ENCODE data around the gene AMOTL2. TPM values are rescaled to one million over a fixed set of nuclear protein-coding genes. Genes with fewer than 3 reads are reported as not detected.

Gene AMOTL2
- total and polyA plus RNA-seq, 2 donors (not counting 3 experiments of a cell fraction or from before 2014, with no cell fraction given), result 130 to 145 TPM

DNA sequence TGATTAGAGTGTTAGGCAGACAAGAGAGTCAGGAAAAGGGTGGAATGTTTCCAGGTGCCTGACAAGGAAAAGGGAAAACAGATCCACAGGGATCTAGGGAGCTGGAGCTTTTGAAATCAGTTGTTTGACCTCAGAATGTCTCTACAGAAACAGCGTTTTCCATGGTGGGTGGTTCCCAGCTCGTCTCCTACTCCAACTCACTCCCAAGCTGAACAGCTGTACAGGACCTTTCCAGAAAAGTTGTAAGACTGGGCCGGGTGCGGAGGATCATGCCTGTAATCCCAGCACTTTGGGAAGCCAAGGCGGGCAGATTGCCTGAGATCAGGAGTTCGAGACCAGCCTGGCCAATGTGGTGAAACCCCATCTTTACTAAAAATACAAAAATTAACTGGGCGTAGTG is 67.9 kb downstream of the AMOTL2 start:
- peaks cover 0 to 6% of the 10 kb centered on the region in 2 experiments for H3K27me3 ChIP-seq (ENCODE audit: control insufficient read depth in 2 of 2, insufficient read depth in 2 of 2, low read length in 2 of 2)
- H3K36me3 ChIP-seq (ENCODE audit: control insufficient read depth in 2 of 2, extremely low read depth in 1 of 2, insufficient read depth in 2 of 2, low read length in 2 of 2), result no peaks in the 10 kb centered on the region
- FAIRE-seq (no peak), DNase-seq (ENCODE audit: low read depth, low spot score) (no peak)
- POLR2A ChIA-PET, result no interaction called here
- H4K20me1 ChIP-seq (replicated peaks; ENCODE audit: control insufficient read depth, extremely low read depth, insufficient read depth, low read length), result no peaks in the 10 kb centered on the region
- TF ChIP-seq JUN (IDR thresholded peaks at IDR 0.05; ENCODE audit: borderline replicate concordance, insufficient read depth, insufficient read length, low read depth), result no peak
- TF ChIP-seq POLR2A (IDR thresholded peaks at IDR 0.05; ENCODE audit: low read depth, low read length), result no peak
- no peak for TF ChIP-seq EZH2 (IDR thresholded peaks at IDR 0.05; ENCODE audit: borderline replicate concordance, low read depth, low read length, severe bottlenecking)
- no peak for TF ChIP-seq GATA2 (IDR thresholded peaks at IDR 0.05; ENCODE audit: insufficient read depth, insufficient read length, low read depth, low read length)
- TF ChIP-seq, protein P1, sequence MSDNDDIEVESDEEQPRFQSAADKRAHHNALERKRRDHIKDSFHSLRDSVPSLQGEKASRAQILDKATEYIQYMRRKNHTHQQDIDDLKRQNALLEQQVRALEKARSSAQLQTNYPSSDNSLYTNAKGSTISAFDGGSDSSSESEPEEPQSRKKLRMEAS (IDR thresholded peaks at IDR 0.05; ENCODE audit: insufficient read depth, insufficient read length), result no peak
- TF ChIP-seq FOS (IDR thresholded peaks at IDR 0.05; ENCODE audit: borderline replicate concordance, insufficient read depth, low read length), result no peak
- TF ChIP-seq POLR2AphosphoS5 (IDR thresholded peaks at IDR 0.05; ENCODE audit: insufficient read depth, low read depth, low read length), result no peak
- TF ChIP-seq MYC (IDR thresholded peaks at IDR 0.05; ENCODE audit: low read depth, low read length), result no peak
- TF ChIP-seq, protein P2, sequence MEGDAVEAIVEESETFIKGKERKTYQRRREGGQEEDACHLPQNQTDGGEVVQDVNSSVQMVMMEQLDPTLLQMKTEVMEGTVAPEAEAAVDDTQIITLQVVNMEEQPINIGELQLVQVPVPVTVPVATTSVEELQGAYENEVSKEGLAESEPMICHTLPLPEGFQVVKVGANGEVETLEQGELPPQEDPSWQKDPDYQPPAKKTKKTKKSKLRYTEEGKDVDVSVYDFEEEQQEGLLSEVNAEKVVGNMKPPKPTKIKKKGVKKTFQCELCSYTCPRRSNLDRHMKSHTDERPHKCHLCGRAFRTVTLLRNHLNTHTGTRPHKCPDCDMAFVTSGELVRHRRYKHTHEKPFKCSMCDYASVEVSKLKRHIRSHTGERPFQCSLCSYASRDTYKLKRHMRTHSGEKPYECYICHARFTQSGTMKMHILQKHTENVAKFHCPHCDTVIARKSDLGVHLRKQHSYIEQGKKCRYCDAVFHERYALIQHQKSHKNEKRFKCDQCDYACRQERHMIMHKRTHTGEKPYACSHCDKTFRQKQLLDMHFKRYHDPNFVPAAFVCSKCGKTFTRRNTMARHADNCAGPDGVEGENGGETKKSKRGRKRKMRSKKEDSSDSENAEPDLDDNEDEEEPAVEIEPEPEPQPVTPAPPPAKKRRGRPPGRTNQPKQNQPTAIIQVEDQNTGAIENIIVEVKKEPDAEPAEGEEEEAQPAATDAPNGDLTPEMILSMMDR (IDR thresholded peaks at IDR 0.05; ENCODE audit: extremely low read depth in 1 of 2, insufficient read depth in 1 of 2, low read depth in 1 of 2, low read length in 2 of 2), result no peak
- no peaks in the 10 kb centered on the region for H3K79me2 ChIP-seq (ENCODE audit: control insufficient read depth, insufficient read depth, low read length)
- intact Hi-C loops (cut with micrococcal nuclease), result no loop called here
- H3K4me2 ChIP-seq (ENCODE audit: insufficient read depth, low read length), result no peak overlapping the region
- H2AFZ ChIP-seq (ENCODE audit: low read depth, low read length), result no peak overlapping the region
- no peaks in the 10 kb centered on the region for H3K9me3 ChIP-seq (replicated peaks; ENCODE audit: control insufficient read depth, insufficient read depth, low read length)
- no peaks in the 10 kb centered on the region for H3K9me1 ChIP-seq (replicated peaks; ENCODE audit: control insufficient read depth, extremely low read depth, insufficient read depth, low read length)
- dilution Hi-C loops (cut with MboI; ENCODE audit: extremely low pct_ligation_motif_present, low sequenced_read_pairs), result no loop called here
- peaks cover 2% of the 10 kb centered on the region for H3K4me1 ChIP-seq (ENCODE audit: control insufficient read depth, extremely low read depth, insufficient read depth, low read length)
- H3K9ac ChIP-seq (replicated peaks; ENCODE audit: extremely low read depth, insufficient read depth, low read length), result no peak overlapping the region
- no TSS peak for BruUV-seq (replicated peaks)
- no peak overlapping the region for H3K27ac ChIP-seq (ENCODE audit: insufficient read depth, low read depth, low read length)
- CTCF ChIA-PET, result interaction anchor here (1.1 to 13.9 kb wide), 6 partner anchors 9 to 169 kb away, joined by 3 to 296 read pairs (median 4); no protein-coding TSS in a partner anchor
- no peak overlapping the region for H3K4me3 ChIP-seq (replicated peaks in 1 of 3; ENCODE audit: insufficient read depth in 1 of 3, low read depth in 1 of 3, low read length in 3 of 3)

Small RNAs within 50 kb of the gene (microRNA-seq; reads per million reads assigned to microRNA genes)
- gene MIR6827 (ENCODE audit: borderline number of aligned reads, borderline replicate concordance), result not detected

Small RNAs within 50 kb of the gene (small RNA-seq; reads per million reads assigned to genes)
- gene HMGN1P9 (ENCODE audit: insufficient read depth, insufficient read length, low read depth, low replicate concordance), result not detected
- not detected for gene MIR6827 (ENCODE audit: insufficient read depth, insufficient read length, low read depth, low replicate concordance)

Other genes starting within 250 kb of the AMOTL2 start
- gene RYK, start 123.6 kb downstream of the AMOTL2 start, total RNA-seq, result 44.1 and 48.3 TPM in 2 replicates
- gene RYK, start 123.6 kb downstream of the AMOTL2 start, polyA plus RNA-seq, result 23.7 and 23.8 TPM in 2 replicates
- 50.8 and 58.6 TPM in 2 replicates for gene ANAPC13, start 111.5 kb upstream of the AMOTL2 start, total RNA-seq
- 32.2 and 48.4 TPM in 2 replicates for gene ANAPC13, start 111.5 kb upstream of the AMOTL2 start, polyA plus RNA-seq
- gene CEP63, start 111.6 kb upstream of the AMOTL2 start, total RNA-seq, result 24.9 and 29.4 TPM in 2 replicates
- 3.8 and 5.7 TPM in 2 replicates for gene CEP63, start 111.6 kb upstream of the AMOTL2 start, polyA plus RNA-seq

Measured in endothelial cell of umbilical vein (primary cell).